ENCODE measurements around the gene CCDC102A. TPM values are rescaled to one million over a fixed set of nuclear protein-coding genes. Genes with fewer than 3 reads are reported as not detected.

The CCDC102A gene
- total RNA-seq, 2 donors from 2014 or later, result 22.5 to 26.8 TPM

DNA sequence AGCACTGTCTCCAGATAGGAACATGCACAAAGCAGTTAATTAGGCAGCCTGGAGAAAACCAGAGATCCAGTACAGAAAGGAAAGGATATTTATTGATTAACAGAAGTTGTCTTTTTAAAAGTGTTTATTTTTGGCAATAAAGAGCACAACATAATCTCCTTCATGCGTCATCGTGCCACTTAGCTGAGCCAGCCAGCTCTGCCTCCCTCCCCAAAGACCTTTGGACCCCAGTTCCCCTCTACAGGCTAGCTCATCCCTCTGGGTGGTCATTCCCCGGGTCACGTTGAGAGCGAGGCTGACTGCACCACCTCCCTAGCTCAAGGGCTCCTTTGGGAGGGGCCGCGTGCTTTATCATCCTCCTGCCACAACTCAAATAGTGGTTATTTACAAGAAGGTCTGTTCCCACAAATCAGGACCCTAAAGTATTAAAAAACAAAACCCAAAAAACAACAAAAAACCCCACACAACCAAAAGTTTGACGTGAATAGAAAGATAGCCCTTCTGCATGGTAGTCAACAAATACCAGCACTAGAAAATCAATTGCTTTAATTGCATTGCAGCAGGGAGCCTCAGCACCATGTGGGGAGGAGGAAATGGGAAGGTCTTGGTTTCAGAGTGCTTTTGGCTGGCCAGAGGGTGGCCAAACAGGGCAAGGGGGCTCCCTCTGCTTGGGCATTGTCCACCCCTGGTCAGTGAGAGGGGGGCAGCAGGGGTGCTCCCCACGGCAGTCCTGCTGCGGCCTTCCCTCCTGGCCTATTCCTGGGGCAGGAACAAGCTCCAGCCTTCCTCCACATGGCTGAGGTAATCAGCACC, 64.3 kb downstream of the CCDC102A start:
- H3K36me3 ChIP-seq, result peaks cover 4 to 20% of the 10 kb centered on the region in 2 donors
- H3K27me3 ChIP-seq (replicated peaks; ENCODE audit: insufficient read depth), result no peaks in the 10 kb centered on the region
- no peak overlapping the region for H3K4me3 ChIP-seq
- no peak overlapping the region for H3K27ac ChIP-seq
- DNase-seq (ENCODE audit: low spot score), result no peak
- intact Hi-C loops (cut with DNase I), result no loop called here
- H3K9me3 ChIP-seq, result no peaks in the 10 kb centered on the region
- 56% methylated on average over 10 of the region's 10 CpGs for WGBS
- TF ChIP-seq POLR2AphosphoS5 (IDR thresholded peaks at IDR 0.05) (no peak), POLR2A (IDR thresholded peaks at IDR 0.05) (no peak)
- TF ChIP-seq, protein P1, sequence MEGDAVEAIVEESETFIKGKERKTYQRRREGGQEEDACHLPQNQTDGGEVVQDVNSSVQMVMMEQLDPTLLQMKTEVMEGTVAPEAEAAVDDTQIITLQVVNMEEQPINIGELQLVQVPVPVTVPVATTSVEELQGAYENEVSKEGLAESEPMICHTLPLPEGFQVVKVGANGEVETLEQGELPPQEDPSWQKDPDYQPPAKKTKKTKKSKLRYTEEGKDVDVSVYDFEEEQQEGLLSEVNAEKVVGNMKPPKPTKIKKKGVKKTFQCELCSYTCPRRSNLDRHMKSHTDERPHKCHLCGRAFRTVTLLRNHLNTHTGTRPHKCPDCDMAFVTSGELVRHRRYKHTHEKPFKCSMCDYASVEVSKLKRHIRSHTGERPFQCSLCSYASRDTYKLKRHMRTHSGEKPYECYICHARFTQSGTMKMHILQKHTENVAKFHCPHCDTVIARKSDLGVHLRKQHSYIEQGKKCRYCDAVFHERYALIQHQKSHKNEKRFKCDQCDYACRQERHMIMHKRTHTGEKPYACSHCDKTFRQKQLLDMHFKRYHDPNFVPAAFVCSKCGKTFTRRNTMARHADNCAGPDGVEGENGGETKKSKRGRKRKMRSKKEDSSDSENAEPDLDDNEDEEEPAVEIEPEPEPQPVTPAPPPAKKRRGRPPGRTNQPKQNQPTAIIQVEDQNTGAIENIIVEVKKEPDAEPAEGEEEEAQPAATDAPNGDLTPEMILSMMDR (IDR thresholded peaks at IDR 0.05), result no peak
- no peaks in the 10 kb centered on the region for H3K4me1 ChIP-seq (replicated peaks)

DNA sequence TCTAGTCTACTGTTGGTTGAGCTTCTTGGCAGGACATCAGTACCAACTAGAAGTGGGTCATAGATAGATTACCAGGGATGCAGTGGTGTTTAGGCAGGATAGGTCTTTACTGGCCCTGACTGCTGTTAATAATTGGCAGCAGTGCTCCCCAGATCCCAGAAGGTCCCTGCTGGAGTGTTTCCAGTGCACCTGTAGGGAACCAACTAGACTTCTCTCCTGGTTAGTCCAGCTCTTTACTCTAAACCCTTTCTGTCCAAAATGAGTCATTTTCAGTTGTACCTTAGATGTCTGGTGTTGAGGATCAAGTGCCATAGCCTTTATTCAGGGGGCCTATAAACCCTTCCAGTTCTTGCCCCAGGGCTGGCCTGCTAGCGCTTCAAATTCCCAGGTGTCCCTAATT, 65.2 kb downstream of the CCDC102A start:
- intact Hi-C loops (cut with DNase I), result no loop called here
- TF ChIP-seq, protein P1 (IDR thresholded peaks at IDR 0.05), result no peak
- no peak for TF ChIP-seq POLR2AphosphoS5 (IDR thresholded peaks at IDR 0.05)
- TF ChIP-seq POLR2A (IDR thresholded peaks at IDR 0.05), result no peak
- H3K27ac ChIP-seq, result no peak overlapping the region
- H3K4me3 ChIP-seq, result no peak overlapping the region
- no peaks in the 10 kb centered on the region for H3K27me3 ChIP-seq (replicated peaks; ENCODE audit: insufficient read depth)
- H3K9me3 ChIP-seq, result no peaks in the 10 kb centered on the region
- H3K36me3 ChIP-seq, result peaks cover 4 to 26% of the 10 kb centered on the region in 2 donors
- no peak for DNase-seq (ENCODE audit: low spot score)
- WGBS, result 94% methylated on average over 1 of the region's 1 CpG
- H3K4me1 ChIP-seq (replicated peaks), result no peaks in the 10 kb centered on the region

DNA sequence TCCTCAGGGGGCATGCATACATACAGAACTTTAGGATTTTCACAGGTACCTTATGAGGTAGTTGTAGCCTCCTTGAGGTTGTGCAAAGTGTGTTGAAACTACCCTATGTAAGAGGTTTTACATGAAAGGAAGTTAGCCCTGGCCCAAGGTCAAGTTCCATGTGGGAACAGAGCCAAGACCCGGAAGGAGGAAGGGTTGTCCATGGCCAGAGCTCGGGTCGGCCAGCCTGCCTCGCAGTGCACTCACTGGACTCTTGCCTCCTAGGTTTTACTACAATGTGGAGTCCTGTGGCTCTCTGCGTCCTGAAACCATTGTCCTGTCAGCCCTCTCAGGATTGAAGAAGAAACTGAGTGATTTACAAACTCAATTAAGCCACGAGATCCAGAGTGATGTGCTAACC, 65.7 kb downstream of the CCDC102A start:
- no peak for TF ChIP-seq POLR2A (IDR thresholded peaks at IDR 0.05)
- no peak for TF ChIP-seq POLR2AphosphoS5 (IDR thresholded peaks at IDR 0.05)
- TF ChIP-seq, protein P1 (IDR thresholded peaks at IDR 0.05), result no peak
- no peak for DNase-seq (ENCODE audit: low spot score)
- Histone ChIP-seq H3K36me3 (peaks cover 4 to 31% of the 10 kb centered on the region in 2 donors), H3K27ac (no peak overlapping the region), H3K27me3 (replicated peaks; ENCODE audit: insufficient read depth) (no peaks in the 10 kb centered on the region), H3K4me1 (replicated peaks) (no peaks in the 10 kb centered on the region), H3K4me3 (no peak overlapping the region), H3K9me3 (no peaks in the 10 kb centered on the region)
- WGBS, result 32% methylated on average over 6 of the region's 6 CpGs
- intact Hi-C loops (cut with DNase I), result no loop called here

DNA sequence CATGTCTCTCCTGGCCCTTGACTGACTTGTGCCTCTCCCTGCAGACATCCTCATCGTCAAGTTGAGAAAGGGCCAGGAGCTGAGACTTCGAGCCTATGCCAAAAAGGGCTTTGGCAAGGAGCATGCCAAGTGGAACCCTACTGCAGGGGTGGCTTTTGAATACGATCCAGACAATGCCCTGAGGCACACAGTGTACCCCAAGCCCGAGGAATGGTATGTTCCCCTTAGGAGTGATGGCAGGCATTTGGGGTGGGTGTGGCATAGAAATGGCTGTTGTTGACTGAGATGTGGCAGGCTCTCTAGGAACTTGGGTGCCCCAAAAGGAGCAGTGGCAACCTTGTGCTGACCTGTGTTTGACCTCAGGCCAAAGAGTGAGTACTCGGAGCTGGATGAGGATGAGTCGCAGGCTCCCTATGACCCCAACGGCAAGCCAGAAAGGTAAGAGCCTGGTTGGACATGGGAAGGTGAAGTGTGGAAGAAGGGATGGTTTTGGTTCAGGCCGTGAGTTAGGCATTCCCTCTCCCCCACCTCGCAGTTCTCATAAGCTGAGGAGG, 66.4 kb downstream of the CCDC102A start:
- no peak for DNase-seq (ENCODE audit: low spot score)
- Histone ChIP-seq H3K27ac (no peak overlapping the region), H3K4me1 (replicated peaks) (no peaks in the 10 kb centered on the region), H3K4me3 (no peak overlapping the region), H3K36me3 (peaks cover 4 to 31% of the 10 kb centered on the region in 2 donors), H3K9me3 (no peaks in the 10 kb centered on the region), H3K27me3 (replicated peaks; ENCODE audit: insufficient read depth) (no peaks in the 10 kb centered on the region)
- TF ChIP-seq, protein P1 (IDR thresholded peaks at IDR 0.05), result no peak
- no peak for TF ChIP-seq POLR2AphosphoS5 (IDR thresholded peaks at IDR 0.05)
- TF ChIP-seq POLR2A (IDR thresholded peaks at IDR 0.05), result no peak
- intact Hi-C loops (cut with DNase I), result no loop called here
- WGBS, result 61% methylated on average over 9 of the region's 9 CpGs

DNA sequence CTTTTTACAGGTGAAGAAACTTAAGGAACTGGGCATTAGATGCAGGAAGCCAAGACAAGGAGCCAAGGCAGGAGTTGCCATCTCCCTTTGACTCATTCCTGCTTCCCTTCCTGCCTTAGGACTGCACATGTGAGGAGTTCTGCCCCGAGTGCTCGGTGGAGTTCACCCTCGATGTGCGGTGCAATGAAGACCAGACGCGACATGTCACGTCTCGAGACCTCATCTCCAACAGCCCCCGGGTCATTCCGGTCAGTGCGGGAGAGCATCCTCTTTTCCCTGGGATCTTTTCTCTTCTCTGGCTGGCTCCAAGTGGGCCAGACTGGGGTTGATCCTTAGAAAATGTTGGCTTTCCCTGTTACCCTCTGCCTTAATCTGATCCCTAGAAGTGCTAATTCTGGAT, 67.3 kb downstream of the CCDC102A start:
- intact Hi-C loops (cut with DNase I), result no loop called here
- no peak for DNase-seq (ENCODE audit: low spot score)
- H3K9me3 ChIP-seq, result no peaks in the 10 kb centered on the region
- no peaks in the 10 kb centered on the region for H3K4me1 ChIP-seq (replicated peaks)
- TF ChIP-seq POLR2A (IDR thresholded peaks at IDR 0.05) (no peak), POLR2AphosphoS5 (IDR thresholded peaks at IDR 0.05) (no peak)
- TF ChIP-seq, protein P1 (IDR thresholded peaks at IDR 0.05), result no peak
- WGBS, result 84% methylated on average over 11 of the region's 11 CpGs
- no peak overlapping the region for H3K4me3 ChIP-seq
- H3K36me3 ChIP-seq, result peaks cover 4 to 31% of the 10 kb centered on the region in 2 donors
- no peaks in the 10 kb centered on the region for H3K27me3 ChIP-seq (replicated peaks; ENCODE audit: insufficient read depth)
- H3K27ac ChIP-seq, result no peak overlapping the region
